H1 (cell line): ENCODE results near the gene PRKN. TPM values are rescaled to one million over a fixed set of nuclear protein-coding genes. Genes with fewer than 3 reads are reported as not detected.

ENCODE experiments used
- CTCF ChIA-PET: fragments of 300-600 bp; sonication (Branson Sonifier 250); formaldehyde crosslinking; loops from one replicate; lab custom pipeline; 2021; ENCODE audit not compliant: partially characterized antibody; lab: Charles Lee
- POLR2A ChIA-PET: fragments of 300-600 bp; sonication (Branson Sonifier 250); formaldehyde crosslinking; loops from one replicate; lab custom pipeline; 2021; ENCODE audit warnings: inconsistent platforms; ENCODE audit not compliant: partially characterized antibody; lab: Charles Lee
- DNase-seq, 2 experiments: peaks; one replicate each; pipeline versions ENCODE4 v3.0.0 to v3.0.0-alpha.2; 2010 to 2022; ENCODE audit warnings: low spot score in 2 of 2, low read depth in 1 of 2, mixed read lengths in 1 of 2
- FAIRE-seq: peaks from 2 replicates; lab custom pipeline; 2011; peaks lifted over from hg19 to GRCh38; lab: Jason Lieb, UNC
- H2AFZ ChIP-seq: 2 replicates; pipeline ENCODE4 v1.8.1; 2012; ENCODE audit warnings: low read length, inconsistent platforms
- H2AK5ac ChIP-seq: 2 replicates; pipeline ENCODE4 v1.6.1; 2013; ENCODE audit warnings: low read depth, low read length
- H2BK120ac ChIP-seq: replicated peaks from 2 replicates; pipeline ENCODE3; 2013; ENCODE audit warnings: low read depth, low read length, inconsistent platforms
- H2BK12ac ChIP-seq: 2 replicates; pipeline ENCODE4 v1.6.1; 2013; ENCODE audit warnings: low read depth, low read length
- H2BK15ac ChIP-seq: 2 replicates; pipeline ENCODE4 v1.6.1; 2013; ENCODE audit warnings: low read length
- H2BK20ac ChIP-seq: 2 replicates; pipeline ENCODE4 v1.6.1; 2013; ENCODE audit warnings: low read length
- H2BK5ac ChIP-seq: 2 replicates; pipeline ENCODE4 v1.6.1; 2013; ENCODE audit warnings: low read depth, low read length
- H3K14ac ChIP-seq: 2 replicates; pipeline ENCODE4 v1.6.1; 2013; ENCODE audit warnings: inconsistent platforms; ENCODE audit not compliant: insufficient read length
- H3K18ac ChIP-seq: 2 replicates; pipeline ENCODE4 v1.6.1; 2013; ENCODE audit warnings: low read length; ENCODE audit errors: extremely low read depth
- H3K23ac ChIP-seq: 2 replicates; pipeline ENCODE4 v1.6.1; 2013; ENCODE audit warnings: inconsistent platforms; ENCODE audit not compliant: insufficient read length
- H3K23me2 ChIP-seq: 2 replicates; pipeline ENCODE4 v1.6.1; 2013; ENCODE audit warnings: low read depth, low read length
- H3K27ac ChIP-seq: 2 replicates; pipeline ENCODE4 v1.6.1; 2011; ENCODE audit warnings: low read depth, low read length, inconsistent platforms
- H3K27me3 ChIP-seq, 4 experiments: replicated peaks in 1 of 4; 1 replicate in 1 of 4; 2 replicates in 3 of 4; pipeline versions ENCODE4 v1.6.1 to v1.8.1; 2011 to 2013; ENCODE audit warnings: low read length in 3 of 4, mild to moderate bottlenecking in 3 of 4, inconsistent platforms in 2 of 4, mixed read lengths in 2 of 4, moderate library complexity in 1 of 4; ENCODE audit not compliant: control insufficient read depth in 3 of 4, insufficient read depth in 3 of 4; ENCODE audit errors: extremely low read depth in 1 of 4
- H3K36me3 ChIP-seq, 4 experiments: 2 replicates each; pipeline versions ENCODE4 v1.6.1 to v1.8.1; 2011 to 2013; ENCODE audit warnings: mild to moderate bottlenecking in 4 of 4, low read length in 3 of 4, moderate library complexity in 2 of 4, control low read depth in 1 of 4, inconsistent platforms in 1 of 4; ENCODE audit not compliant: insufficient read depth in 4 of 4, control insufficient read depth in 2 of 4
- H3K4ac ChIP-seq: replicated peaks from 2 replicates; pipeline ENCODE3; 2013; ENCODE audit warnings: low read length, low read depth, mixed read lengths, inconsistent platforms; ENCODE audit not compliant: insufficient read length
- H3K4me1 ChIP-seq, 4 experiments: replicated peaks in 1 of 4; 1 replicate in 1 of 4; 2 replicates in 3 of 4; pipeline versions ENCODE4 v1.6.1 to v1.8.1; 2011 to 2013; ENCODE audit warnings: low read length in 3 of 4, inconsistent platforms in 2 of 4, mixed read lengths in 1 of 4; ENCODE audit not compliant: insufficient read depth in 4 of 4, control insufficient read depth in 3 of 4
- H3K4me2 ChIP-seq, 2 experiments: 2 replicates each; pipeline versions ENCODE4 v1.6.1 to v1.8.1; 2011 to 2013; ENCODE audit warnings: low read depth in 2 of 2, low read length in 2 of 2, control low read depth in 1 of 2, inconsistent platforms in 1 of 2, mild to moderate bottlenecking in 1 of 2; ENCODE audit not compliant: insufficient read depth in 1 of 2
- H3K4me3 ChIP-seq, 4 experiments: fragments of 200-600, 300-600 bp in 1 of 4; sonication (generic), shearing (Covaris generic), sonication (Bioruptor Twin) in 1 of 4; 2 replicates each; pipeline versions ENCODE4 v1.5.1 to v1.8.1; 2011 to 2016; ENCODE audit warnings: low read length in 4 of 4, low read depth in 3 of 4, control low read depth in 2 of 4, inconsistent platforms in 2 of 4, mild to moderate bottlenecking in 2 of 4, mixed read lengths in 1 of 4, moderate library complexity in 1 of 4; ENCODE audit not compliant: insufficient read depth in 2 of 4; ENCODE audit errors: extremely low read depth in 1 of 4
- H3K56ac ChIP-seq: replicated peaks from 2 replicates; pipeline ENCODE3; 2013; ENCODE audit warnings: low read depth, mild to moderate bottlenecking, mixed read lengths, low read length, inconsistent platforms; ENCODE audit not compliant: insufficient read length
- H3K79me1 ChIP-seq: 2 replicates; pipeline ENCODE4 v1.6.1; 2013; ENCODE audit warnings: low read depth, low read length, control low read depth
- H3K79me2 ChIP-seq, 2 experiments: 2 replicates each; pipeline versions ENCODE4 v1.6.1 to v1.8.1; 2012 to 2013; ENCODE audit warnings: low read length in 2 of 2, mild to moderate bottlenecking in 2 of 2, inconsistent platforms in 1 of 2; ENCODE audit not compliant: insufficient read depth in 2 of 2, control insufficient read depth in 1 of 2
- H3K9ac ChIP-seq, 4 experiments: replicated peaks in 1 of 4; 1 replicate in 1 of 4; 2 replicates in 3 of 4; pipeline versions ENCODE4 v1.6.1 to v1.8.1; 2011 to 2013; ENCODE audit warnings: low read depth in 3 of 4, low read length in 3 of 4, control low read depth in 2 of 4, mild to moderate bottlenecking in 2 of 4, moderate library complexity in 2 of 4, inconsistent platforms in 1 of 4; ENCODE audit errors: extremely low read depth in 1 of 4
- H3K9me3 ChIP-seq, 2 experiments: 2 replicates each; pipeline versions ENCODE4 v1.6.1 to v1.8.1; 2012 to 2013; ENCODE audit warnings: mild to moderate bottlenecking in 2 of 2, moderate library complexity in 2 of 2, control low read depth in 1 of 2, inconsistent platforms in 1 of 2, low read depth in 1 of 2, low read length in 1 of 2, mixed read lengths in 1 of 2; ENCODE audit not compliant: insufficient read depth in 2 of 2
- H4K20me1 ChIP-seq, 2 experiments: replicated peaks in 1 of 2; 2 replicates each; pipeline versions ENCODE3 to v1.8.1; 2011 to 2013; ENCODE audit warnings: inconsistent platforms in 2 of 2, low read length in 2 of 2, mild to moderate bottlenecking in 1 of 2; ENCODE audit not compliant: insufficient read depth in 2 of 2, control insufficient read depth in 1 of 2
- H4K5ac ChIP-seq: 2 replicates; pipeline ENCODE4 v1.6.1; 2013; ENCODE audit warnings: low read length, low read depth, mixed read lengths, inconsistent platforms; ENCODE audit not compliant: insufficient read length
- H4K8ac ChIP-seq: 2 replicates; pipeline ENCODE4 v1.8.0; 2013; ENCODE audit warnings: mild to moderate bottlenecking, moderate library complexity, low read length, inconsistent platforms; ENCODE audit not compliant: insufficient read depth; ENCODE audit errors: extremely low read depth
- H4K91ac ChIP-seq: replicated peaks from 2 replicates; pipeline ENCODE3; 2013; ENCODE audit warnings: low read length, mixed read lengths, inconsistent platforms; ENCODE audit not compliant: insufficient read length
- CREB1 ChIP-seq: IDR thresholded peaks from 2 replicates; pipeline ENCODE4 v1.6.1; 2012; ENCODE audit warnings: inconsistent platforms
- FOSL1 ChIP-seq: IDR thresholded peaks from 2 replicates; pipeline ENCODE4 v1.6.1; 2011; ENCODE audit warnings: mild to moderate bottlenecking, low read depth, low read length, moderate library complexity; ENCODE audit not compliant: insufficient read depth
- GTF2F1 ChIP-seq: IDR thresholded peaks from 2 replicates; pipeline ENCODE4 v1.6.1; 2012; ENCODE audit warnings: low read depth, low read length, improper control_type of control experiment, borderline replicate concordance
- POLR2A ChIP-seq, 2 experiments: IDR thresholded peaks; 1 replicate in 1 of 2; 2 replicates in 1 of 2; pipeline ENCODE4 v1.6.1; 2011; ENCODE audit warnings: low read depth in 2 of 2, low read length in 2 of 2, mild to moderate bottlenecking in 2 of 2; ENCODE audit errors: control extremely low read depth in 1 of 2
- RXRA ChIP-seq: IDR thresholded peaks from 2 replicates; pipeline ENCODE4 v1.6.1; 2011; ENCODE audit warnings: low read depth, mild to moderate bottlenecking, low read length, moderate library complexity; ENCODE audit not compliant: insufficient read depth
- SUZ12 ChIP-seq: fragments of 200-600 bp; sonication (generic); IDR thresholded peaks from 2 replicates; pipeline ENCODE4 v1.6.1; 2012; ENCODE audit warnings: mild to moderate bottlenecking, inconsistent platforms, low read length, moderate library complexity, mixed read lengths
- TAF1 ChIP-seq: IDR thresholded peaks from 2 replicates; pipeline ENCODE4 v1.6.1; 2011; ENCODE audit warnings: mild to moderate bottlenecking, low read depth, low read length
- TAF7 ChIP-seq: optimal IDR thresholded peaks from 2 replicates; pipeline ENCODE3; 2011; ENCODE audit warnings: low read depth, mild to moderate bottlenecking, inconsistent platforms, low read length, moderate library complexity, borderline replicate concordance
- polyA plus RNA-seq, 7 experiments: library from polyadenylated mRNA; depleted of rRNA in 3 of 7; stranded (reverse) in 5 of 7; unstranded in 2 of 7; fragments of >200 nt in 5 of 7; fragments of 200-250 nt in 2 of 7; gene quantifications; 1 replicate in 5 of 7; 2 replicates in 1 of 7; 4 replicates in 1 of 7; pipeline versions ENCODE4 v1.2.1 to v1.2.3, GENCODE V29; 2011 to 2013; ENCODE audit warnings: missing spikeins in 2 of 7, mixed read lengths in 2 of 7
- total RNA-seq: library from RNA; stranded (reverse); fragmentation: NEBNext Ultra II Directional; extraction: Animal tissue kit (Norgen Biotek cat#: 25700); gene quantifications from 2 replicates; pipeline ENCODE4 v1.2.1, GENCODE V29; 2021
- TF ChIP-seq, protein P1 (sequence below): IDR thresholded peaks from 2 replicates; pipeline ENCODE4 v1.6.1; 2011; ENCODE audit warnings: low read length, improper control_type of control experiment

PRKN gene
- total and polyA plus RNA-seq, 2 of the 8 experiments (the other 6 are each of a cell fraction or from before 2014, with no cell fraction given) = 0.13 to 0.29 TPM

- Histone ChIP-seq H3K27ac (no peak overlapping the region), H2BK120ac (no peak overlapping the region), H4K8ac (no peak overlapping the region), H2BK5ac (no peak overlapping the region), H2AK5ac (no peak overlapping the region), H3K79me2 (no peaks in the 10 kb centered on the region), H3K36me3 (no peaks in the 10 kb centered on the region), H3K4me2 (no peak overlapping the region), H3K23ac (no peak overlapping the region), H4K91ac (no peak overlapping the region), H3K9ac (no peak overlapping the region), H4K5ac (no peak overlapping the region), H3K9me3 (no peaks in the 10 kb centered on the region), H3K4me3 (no peak overlapping the region), H3K4me1 (no peaks in the 10 kb centered on the region), H3K23me2 (no peaks in the 10 kb centered on the region; the same call in 1 of the 2 replicates), H2BK15ac (no peak overlapping the region), H2BK20ac (no peak overlapping the region), H3K18ac (no peak overlapping the region), H2AFZ (no peak overlapping the region), H3K14ac (no peak overlapping the region), H2BK12ac (no peak overlapping the region), H3K79me1 (no peaks in the 10 kb centered on the region), H3K4ac (no peak overlapping the region), H4K20me1 (no peaks in the 10 kb centered on the region), H3K27me3 (no peaks in the 10 kb centered on the region), H3K56ac (no peak overlapping the region)
- FAIRE-seq = no peak
- CTCF ChIA-PET = no interaction called here
- POLR2A ChIA-PET = no interaction called here
- DNase-seq = no peak
- no peak for TF ChIP-seq TAF7
- no peak for TF ChIP-seq RXRA
- TF ChIP-seq GTF2F1 = no peak
- no peak for TF ChIP-seq TAF1
- no peak for TF ChIP-seq POLR2A (IDR thresholded peaks at IDR 0.05; ENCODE audit: control extremely low read depth in 1 of 2, low read depth in 2 of 2, low read length in 2 of 2)
- TF ChIP-seq CREB1 = no peak
- TF ChIP-seq SUZ12 = no peak
- TF ChIP-seq FOSL1 = no peak
- TF ChIP-seq, protein P1, sequence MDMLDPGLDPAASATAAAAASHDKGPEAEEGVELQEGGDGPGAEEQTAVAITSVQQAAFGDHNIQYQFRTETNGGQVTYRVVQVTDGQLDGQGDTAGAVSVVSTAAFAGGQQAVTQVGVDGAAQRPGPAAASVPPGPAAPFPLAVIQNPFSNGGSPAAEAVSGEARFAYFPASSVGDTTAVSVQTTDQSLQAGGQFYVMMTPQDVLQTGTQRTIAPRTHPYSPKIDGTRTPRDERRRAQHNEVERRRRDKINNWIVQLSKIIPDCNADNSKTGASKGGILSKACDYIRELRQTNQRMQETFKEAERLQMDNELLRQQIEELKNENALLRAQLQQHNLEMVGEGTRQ = no peak
Observed at GRCh38 chr6:161554883-161555282, 1172.7 kb downstream of the PRKN start.
